ENCODE measurements around the gene VSNL1.

DNA sequence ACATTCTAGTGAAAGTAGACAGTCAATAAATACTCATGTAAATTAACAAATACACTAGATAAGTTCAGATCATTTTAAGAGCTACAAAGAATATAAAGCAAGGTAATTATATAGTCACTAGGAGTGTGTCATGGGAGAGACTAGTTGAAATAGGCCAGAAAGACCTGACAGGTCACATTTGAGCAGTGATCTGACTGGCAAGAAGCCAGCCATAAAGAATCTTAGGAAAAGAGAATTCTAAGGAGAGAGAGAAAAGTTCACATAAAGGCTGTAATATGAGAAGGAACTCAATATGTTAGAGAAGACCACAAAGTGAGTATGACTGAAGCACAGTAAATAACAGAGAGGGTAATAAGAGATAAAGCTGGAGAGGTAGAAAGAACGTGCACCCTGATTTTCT, 31.2 kb downstream of the VSNL1 start:
- TF ChIP-seq, protein P1, sequence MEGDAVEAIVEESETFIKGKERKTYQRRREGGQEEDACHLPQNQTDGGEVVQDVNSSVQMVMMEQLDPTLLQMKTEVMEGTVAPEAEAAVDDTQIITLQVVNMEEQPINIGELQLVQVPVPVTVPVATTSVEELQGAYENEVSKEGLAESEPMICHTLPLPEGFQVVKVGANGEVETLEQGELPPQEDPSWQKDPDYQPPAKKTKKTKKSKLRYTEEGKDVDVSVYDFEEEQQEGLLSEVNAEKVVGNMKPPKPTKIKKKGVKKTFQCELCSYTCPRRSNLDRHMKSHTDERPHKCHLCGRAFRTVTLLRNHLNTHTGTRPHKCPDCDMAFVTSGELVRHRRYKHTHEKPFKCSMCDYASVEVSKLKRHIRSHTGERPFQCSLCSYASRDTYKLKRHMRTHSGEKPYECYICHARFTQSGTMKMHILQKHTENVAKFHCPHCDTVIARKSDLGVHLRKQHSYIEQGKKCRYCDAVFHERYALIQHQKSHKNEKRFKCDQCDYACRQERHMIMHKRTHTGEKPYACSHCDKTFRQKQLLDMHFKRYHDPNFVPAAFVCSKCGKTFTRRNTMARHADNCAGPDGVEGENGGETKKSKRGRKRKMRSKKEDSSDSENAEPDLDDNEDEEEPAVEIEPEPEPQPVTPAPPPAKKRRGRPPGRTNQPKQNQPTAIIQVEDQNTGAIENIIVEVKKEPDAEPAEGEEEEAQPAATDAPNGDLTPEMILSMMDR (conservative IDR thresholded peaks at IDR 0.05), result no peak
- no peak for TF ChIP-seq ZFX (IDR thresholded peaks at IDR 0.05)

All from C4-2B (cell line).